ACC112 (cell line): ENCODE results near the gene SDK2.

Experiments used
- H2AFZ ChIP-seq: fragments of 200-600 bp; sonication (generic); one replicate; pipeline ENCODE4 v1.6.0; 2017; ENCODE audit warnings: antibody characterized with exemption, low read length; ENCODE audit not compliant: unreplicated experiment
- H3K27ac ChIP-seq: fragments of 200-600 bp; sonication (generic); 2 replicates; pipeline ENCODE4 v1.5.1; 2014; ENCODE audit warnings: low read depth, mild to moderate bottlenecking, antibody characterized with exemption, low read length, moderate library complexity
- H3K27me3 ChIP-seq: fragments of 200-600 bp; sonication (generic); 2 replicates; pipeline ENCODE4 v1.6.1; 2014; ENCODE audit warnings: mild to moderate bottlenecking, antibody characterized with exemption, low read length, moderate library complexity, mixed read lengths; ENCODE audit not compliant: insufficient read depth
- H3K36me3 ChIP-seq: fragments of 200-600 bp; sonication (generic); 2 replicates; pipeline ENCODE4 v1.6.1; 2016; ENCODE audit warnings: mild to moderate bottlenecking, antibody characterized with exemption, low read length, moderate library complexity, mixed read lengths; ENCODE audit not compliant: insufficient read depth
- H3K4me1 ChIP-seq: fragments of 200-600 bp; sonication (generic); one replicate; pipeline ENCODE4 v1.6.1; 2016; ENCODE audit warnings: low read length, mixed read lengths; ENCODE audit not compliant: insufficient read depth, unreplicated experiment, control insufficient read depth
- H3K4me3 ChIP-seq: fragments of 200-600 bp; sonication (generic); 2 replicates; pipeline ENCODE4 v1.5.1; 2014; ENCODE audit warnings: mild to moderate bottlenecking, low read depth, low read length
- H3K79me2 ChIP-seq: fragments of 200-600 bp; sonication (generic); one replicate; pipeline ENCODE4 v1.6.0; 2016; ENCODE audit warnings: low read length; ENCODE audit not compliant: control insufficient read depth, unreplicated experiment, insufficient read depth

The SDK2 gene

GRCh38 chr17:73681946-73682345 lies 37.7 kb upstream of the SDK2 start:
- no peak overlapping the region for H2AFZ ChIP-seq
- H3K36me3 ChIP-seq: no peaks in the 10 kb centered on the region
- no peaks in the 10 kb centered on the region for H3K27me3 ChIP-seq

GRCh38 chr17:73679476-73679875 lies 35.2 kb upstream of the SDK2 start:
- Histone ChIP-seq H3K4me3 (no peak overlapping the region), H3K79me2 (no peaks in the 10 kb centered on the region), H3K27me3 (no peaks in the 10 kb centered on the region)

More at GRCh38 chr17:73681946-73682345, 37.7 kb upstream of the SDK2 start:
- Histone ChIP-seq H3K4me3 (no peak overlapping the region), H3K79me2 (no peaks in the 10 kb centered on the region), H3K4me1 (no peaks in the 10 kb centered on the region), H3K27ac (no peak overlapping the region)

DNA sequence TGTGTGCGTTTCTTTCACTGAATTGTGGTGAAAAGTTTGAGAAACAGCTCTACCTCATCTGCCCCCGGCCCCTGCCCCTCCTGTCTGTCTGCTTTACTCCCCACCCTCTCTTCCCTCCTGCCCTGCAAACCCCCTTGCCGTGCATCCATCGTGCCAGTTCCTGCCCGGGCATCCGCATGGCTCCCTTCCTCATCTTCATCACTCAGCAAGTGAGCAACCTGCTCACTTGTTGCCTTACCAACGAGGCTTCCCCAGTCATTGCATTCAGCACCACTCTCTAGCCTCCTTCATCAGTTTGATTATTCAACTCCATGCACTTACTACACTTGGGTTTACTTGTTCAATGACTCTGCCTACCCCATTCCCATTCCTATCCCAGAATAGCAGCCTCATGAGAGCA lies 34.8 kb upstream of the SDK2 start:
- Histone ChIP-seq H3K4me1 (no peaks in the 10 kb centered on the region), H3K27me3 (no peaks in the 10 kb centered on the region), H3K4me3 (no peak overlapping the region), H3K36me3 (no peaks in the 10 kb centered on the region), H3K27ac (no peak overlapping the region), H2AFZ (no peak overlapping the region), H3K79me2 (no peaks in the 10 kb centered on the region)

More at GRCh38 chr17:73679476-73679875, 35.2 kb upstream of the SDK2 start:
- Histone ChIP-seq H2AFZ (no peak overlapping the region), H3K36me3 (no peaks in the 10 kb centered on the region), H3K4me1 (no peaks in the 10 kb centered on the region), H3K27ac (no peak overlapping the region)

DNA sequence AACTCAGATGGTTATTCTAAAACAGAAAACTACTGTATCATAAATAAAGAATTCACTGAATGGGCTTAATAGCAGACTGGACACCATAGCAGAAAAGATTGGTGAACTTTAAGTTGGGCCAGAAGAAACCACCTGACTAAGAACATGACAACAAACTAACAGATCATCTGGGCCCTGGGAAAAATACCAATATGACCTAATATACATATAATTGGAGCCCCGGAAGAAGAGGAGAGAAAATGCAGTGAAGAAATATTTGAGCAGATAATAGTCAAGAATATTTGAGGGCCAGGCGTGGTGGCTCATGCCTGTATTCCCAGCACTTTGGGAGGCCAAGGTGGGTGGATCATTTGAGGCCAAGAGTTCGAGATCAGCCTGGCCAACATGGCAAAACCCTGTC lies 25.5 kb upstream of the SDK2 start:
- Histone ChIP-seq H3K36me3 (no peaks in the 10 kb centered on the region), H3K27me3 (no peaks in the 10 kb centered on the region), H3K4me1 (no peaks in the 10 kb centered on the region), H2AFZ (no peak overlapping the region), H3K4me3 (no peak overlapping the region), H3K27ac (no peak overlapping the region), H3K79me2 (no peaks in the 10 kb centered on the region)

- Histone ChIP-seq H3K36me3 (no peaks in the 10 kb centered on the region), H3K4me3 (no peak overlapping the region), H2AFZ (no peak overlapping the region), H3K79me2 (no peaks in the 10 kb centered on the region), H3K27ac (no peak overlapping the region), H3K27me3 (no peaks in the 10 kb centered on the region), H3K4me1 (no peaks in the 10 kb centered on the region)
These were observed 23.1 kb upstream of the SDK2 start for GRCh38 chr17:73667181-73667959.

GRCh38 chr17:73663614-73664013 lies 19.4 kb upstream of the SDK2 start:
- Histone ChIP-seq H3K36me3 (no peaks in the 10 kb centered on the region), H3K27ac (no peak overlapping the region), H3K4me1 (no peaks in the 10 kb centered on the region), H2AFZ (no peak overlapping the region), H3K4me3 (no peak overlapping the region), H3K79me2 (no peaks in the 10 kb centered on the region), H3K27me3 (no peaks in the 10 kb centered on the region)

DNA sequence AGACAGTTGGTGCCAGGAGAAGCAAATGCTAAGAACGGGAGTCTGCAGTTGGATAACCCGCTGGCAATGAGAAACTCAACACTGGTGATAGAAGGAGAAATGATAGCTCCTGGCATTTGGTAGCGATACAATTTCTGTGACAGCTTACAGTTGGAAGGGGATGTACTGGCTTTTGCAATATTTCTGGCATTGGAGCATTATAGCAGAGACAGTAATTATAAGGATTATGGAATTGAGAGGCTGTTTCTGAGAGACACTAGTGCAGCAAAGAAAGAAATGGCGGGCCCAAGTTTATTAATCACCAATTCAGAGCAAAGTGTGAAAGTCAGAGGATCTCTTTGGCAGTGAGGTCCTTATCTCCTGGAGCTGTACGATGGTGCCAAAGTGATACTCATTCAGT lies 16.1 kb upstream of the SDK2 start:
- Histone ChIP-seq H3K79me2 (no peaks in the 10 kb centered on the region), H3K4me3 (no peak overlapping the region), H3K27ac (no peak overlapping the region), H3K27me3 (no peaks in the 10 kb centered on the region), H3K4me1 (no peaks in the 10 kb centered on the region), H3K36me3 (no peaks in the 10 kb centered on the region), H2AFZ (no peak overlapping the region)

DNA sequence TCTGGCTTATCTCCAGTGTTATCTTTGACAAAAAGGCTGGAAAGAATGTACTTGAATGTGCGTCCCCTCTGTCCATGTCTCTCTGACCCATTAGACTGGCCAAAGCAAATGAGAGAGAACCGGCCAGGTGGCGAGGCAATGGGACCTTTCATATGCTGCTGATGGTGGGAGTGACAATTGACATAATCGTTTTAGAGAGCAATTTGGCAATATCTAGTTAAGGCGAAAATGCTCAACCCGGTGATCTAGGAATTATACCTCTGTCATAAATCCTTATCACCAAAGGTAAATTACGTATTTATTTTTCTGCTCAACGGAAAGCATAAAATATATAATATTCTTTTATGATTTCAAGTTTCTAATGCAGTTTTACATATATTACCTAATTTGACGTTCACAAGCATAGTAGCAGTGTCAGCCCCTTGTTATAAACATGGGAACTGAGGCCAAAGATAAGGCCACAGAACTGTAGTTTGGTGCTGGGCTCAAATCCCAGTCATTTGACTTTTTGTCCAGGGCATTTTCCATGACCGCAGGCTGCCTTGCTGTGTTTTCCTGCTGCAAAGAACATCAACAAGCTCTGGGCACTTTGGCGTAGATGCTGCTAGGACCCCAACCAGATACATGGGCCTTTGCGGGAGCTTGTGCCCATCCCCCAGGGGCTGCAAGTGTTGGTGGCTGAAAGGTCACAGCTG lies 14.7 kb upstream of the SDK2 start:
- no peak overlapping the region for H2AFZ ChIP-seq
- H3K36me3 ChIP-seq: no peaks in the 10 kb centered on the region
- no peaks in the 10 kb centered on the region for H3K27me3 ChIP-seq
- H3K79me2 ChIP-seq: no peaks in the 10 kb centered on the region
- H3K4me3 ChIP-seq: no peak overlapping the region
- no peaks in the 10 kb centered on the region for H3K4me1 ChIP-seq
- H3K27ac ChIP-seq: no peak overlapping the region

GRCh38 chr17:73657473-73658116 lies 13.3 kb upstream of the SDK2 start:
- no peaks in the 10 kb centered on the region for H3K79me2 ChIP-seq
- H3K4me1 ChIP-seq: no peaks in the 10 kb centered on the region
- H3K27me3 ChIP-seq: no peaks in the 10 kb centered on the region
- H3K4me3 ChIP-seq: no peak overlapping the region
- H3K27ac ChIP-seq: no peak overlapping the region
- H2AFZ ChIP-seq: no peak overlapping the region
- no peaks in the 10 kb centered on the region for H3K36me3 ChIP-seq

DNA sequence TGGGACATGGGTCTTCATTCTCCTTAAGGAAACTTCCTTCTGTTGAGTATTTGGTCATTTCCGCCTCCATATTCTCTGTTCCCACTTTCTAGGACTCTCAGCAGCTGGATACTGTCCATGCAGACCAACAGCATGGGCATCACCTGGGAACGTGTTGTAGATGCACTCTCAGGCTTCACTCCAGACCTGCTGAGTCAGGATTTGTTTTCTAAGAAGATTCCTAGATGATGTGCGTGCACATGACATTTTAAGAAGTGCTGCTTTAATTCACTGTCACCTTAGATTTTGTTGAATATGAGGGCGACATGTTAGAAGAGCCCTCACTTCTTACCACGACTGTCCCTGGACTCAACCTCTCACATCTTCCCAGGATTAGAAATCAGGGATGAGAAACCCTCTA lies 10.0 kb upstream of the SDK2 start:
- Histone ChIP-seq H3K27me3 (no peaks in the 10 kb centered on the region), H3K4me1 (no peaks in the 10 kb centered on the region), H3K27ac (no peak overlapping the region), H3K79me2 (no peaks in the 10 kb centered on the region), H2AFZ (no peak overlapping the region), H3K4me3 (no peak overlapping the region), H3K36me3 (no peaks in the 10 kb centered on the region)
